PC-9 (cell line): ENCODE data around the gene KDELR1. TPM values are rescaled to one million over a fixed set of nuclear protein-coding genes. Genes with fewer than 3 reads are reported as not detected.

Experiments used
- BruUV-seq: library from RNA; stranded (reverse); fragments of 400-500 nt; replicated peaks from 2 replicates; lab custom pipeline; 2021; lab: Mats Ljungman, UMichigan
- CTCF ChIA-PET: fragments of 300-600 bp; sonication (Branson Sonifier 250); formaldehyde crosslinking; loops from one replicate; lab custom pipeline; 2022; ENCODE audit warnings: antibody characterized with exemption; lab: Charles Lee
- POLR2A ChIA-PET: fragments of 300-600 bp; sonication (Branson Sonifier 250); formaldehyde crosslinking; loops from one replicate; lab custom pipeline; 2022; ENCODE audit warnings: antibody characterized with exemption; ENCODE audit not compliant: unreplicated experiment; lab: Charles Lee
- DNase-seq, 2 experiments: peaks; one replicate each; pipeline versions ENCODE4 v3.0.0 to v3.0.0-alpha.2; 2015 to 2022; ENCODE audit warnings: mixed read lengths in 1 of 2
- H2AFZ ChIP-seq: fragments of 200-600 bp; sonication (generic); 2 replicates; pipeline ENCODE4 v1.8.1; 2017; ENCODE audit warnings: antibody characterized with exemption
- H3F3A ChIP-seq: fragments of 200-600 bp; sonication (generic); 2 replicates; pipeline ENCODE4 v1.8.1; 2017; ENCODE audit warnings: antibody characterized with exemption, mild to moderate bottlenecking, low read depth; ENCODE audit not compliant: insufficient read depth
- H3K27ac ChIP-seq: fragments of 200-600 bp; sonication (generic); 2 replicates; pipeline ENCODE4 v1.6.1; 2016; ENCODE audit warnings: mixed run types
- H3K27me3 ChIP-seq: fragments of 200-600 bp; sonication (generic); 2 replicates; pipeline ENCODE4 v1.6.1; 2016; ENCODE audit warnings: low read depth, mixed run types; ENCODE audit not compliant: insufficient read depth
- H3K36me3 ChIP-seq: fragments of 200-600 bp; sonication (generic); 2 replicates; pipeline ENCODE4 v1.6.1; 2016; ENCODE audit warnings: low read depth, mixed run types
- H3K4me1 ChIP-seq: fragments of 200-600 bp; sonication (generic); replicated peaks from 2 replicates; pipeline ENCODE4 v1.6.1; 2016; ENCODE audit warnings: mixed run types; ENCODE audit not compliant: insufficient read depth
- H3K4me2 ChIP-seq: fragments of 200-600 bp; sonication (generic); 2 replicates; pipeline ENCODE4 v1.6.1; 2017; ENCODE audit warnings: mixed run types
- H3K4me3 ChIP-seq: fragments of 200-600 bp; sonication (generic); 2 replicates; pipeline ENCODE4 v1.6.1; 2016; ENCODE audit warnings: mixed run types
- H3K79me2 ChIP-seq: fragments of 200-600 bp; sonication (generic); 2 replicates; pipeline ENCODE4 v1.6.1; 2017; ENCODE audit warnings: low read depth, mixed run types
- H3K9me2 ChIP-seq: fragments of 200-600 bp; sonication (generic); 2 replicates; pipeline ENCODE4 v1.8.1; 2017; ENCODE audit warnings: mild to moderate bottlenecking; ENCODE audit not compliant: insufficient read depth
- H3K9me3 ChIP-seq: fragments of 200-600 bp; sonication (generic); 2 replicates; pipeline ENCODE4 v1.8.1; 2016; ENCODE audit warnings: low read depth; ENCODE audit not compliant: insufficient read depth
- H4K20me1 ChIP-seq: fragments of 200-600 bp; sonication (generic); 2 replicates; pipeline ENCODE4 v1.8.1; 2017; ENCODE audit not compliant: insufficient read depth
- EZH2 ChIP-seq: fragments of 200-600 bp; sonication (generic); IDR thresholded peaks from 2 replicates; pipeline ENCODE4 v1.8.0; 2017; ENCODE audit warnings: antibody characterized with exemption, low read depth
- intact Hi-C: fragments of 100-400 bp; cut with micrococcal nuclease; formaldehyde crosslinking; loops from one replicate; pipeline ENCODE4 v1.10.0; 2022; ENCODE audit not compliant: unreplicated experiment
- total RNA-seq: library from RNA; stranded (reverse); gene quantifications from 2 replicates; pipeline ENCODE4 v1.2.3, GENCODE V29; 2021
- TF ChIP-seq, protein P1 (sequence below): fragments of 200-600 bp; sonication (generic); conservative IDR thresholded peaks from 2 replicates; pipeline ENCODE4 v1.6.1; 2017; ENCODE audit warnings: mixed run types, antibody characterized with exemption, mild to moderate bottlenecking, moderate library complexity

KDELR1 gene
- total RNA-seq, 1 experiment from 2014 or later: 261 TPM

- CTCF ChIA-PET: no interaction called here
- Histone ChIP-seq H3K9me2 (no peaks in the 10 kb centered on the region), H3K36me3 (no peaks in the 10 kb centered on the region), H3K9me3 (no peaks in the 10 kb centered on the region), H3K4me1 (peaks cover 11% of the 10 kb centered on the region), H4K20me1 (no peaks in the 10 kb centered on the region), H3K4me3 (no peak overlapping the region), H3K4me2 (no peak overlapping the region), H2AFZ (no peak overlapping the region), H3K27me3 (no peaks in the 10 kb centered on the region), H3F3A (peaks cover 25% of the 10 kb centered on the region; the same call in 1 of the 2 replicates), H3K79me2 (no peaks in the 10 kb centered on the region), H3K27ac (no peak overlapping the region)
- TF ChIP-seq EZH2: no peak
- TF ChIP-seq, protein P1, sequence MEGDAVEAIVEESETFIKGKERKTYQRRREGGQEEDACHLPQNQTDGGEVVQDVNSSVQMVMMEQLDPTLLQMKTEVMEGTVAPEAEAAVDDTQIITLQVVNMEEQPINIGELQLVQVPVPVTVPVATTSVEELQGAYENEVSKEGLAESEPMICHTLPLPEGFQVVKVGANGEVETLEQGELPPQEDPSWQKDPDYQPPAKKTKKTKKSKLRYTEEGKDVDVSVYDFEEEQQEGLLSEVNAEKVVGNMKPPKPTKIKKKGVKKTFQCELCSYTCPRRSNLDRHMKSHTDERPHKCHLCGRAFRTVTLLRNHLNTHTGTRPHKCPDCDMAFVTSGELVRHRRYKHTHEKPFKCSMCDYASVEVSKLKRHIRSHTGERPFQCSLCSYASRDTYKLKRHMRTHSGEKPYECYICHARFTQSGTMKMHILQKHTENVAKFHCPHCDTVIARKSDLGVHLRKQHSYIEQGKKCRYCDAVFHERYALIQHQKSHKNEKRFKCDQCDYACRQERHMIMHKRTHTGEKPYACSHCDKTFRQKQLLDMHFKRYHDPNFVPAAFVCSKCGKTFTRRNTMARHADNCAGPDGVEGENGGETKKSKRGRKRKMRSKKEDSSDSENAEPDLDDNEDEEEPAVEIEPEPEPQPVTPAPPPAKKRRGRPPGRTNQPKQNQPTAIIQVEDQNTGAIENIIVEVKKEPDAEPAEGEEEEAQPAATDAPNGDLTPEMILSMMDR: no peak
- DNase-seq: no peak
- intact Hi-C loops: no loop called here
- POLR2A ChIA-PET: no interaction called here
- BruUV-seq: no TSS peak
Measured at GRCh38 chr19:48338253-48338755, 53.0 kb downstream of the KDELR1 start.

DNA sequence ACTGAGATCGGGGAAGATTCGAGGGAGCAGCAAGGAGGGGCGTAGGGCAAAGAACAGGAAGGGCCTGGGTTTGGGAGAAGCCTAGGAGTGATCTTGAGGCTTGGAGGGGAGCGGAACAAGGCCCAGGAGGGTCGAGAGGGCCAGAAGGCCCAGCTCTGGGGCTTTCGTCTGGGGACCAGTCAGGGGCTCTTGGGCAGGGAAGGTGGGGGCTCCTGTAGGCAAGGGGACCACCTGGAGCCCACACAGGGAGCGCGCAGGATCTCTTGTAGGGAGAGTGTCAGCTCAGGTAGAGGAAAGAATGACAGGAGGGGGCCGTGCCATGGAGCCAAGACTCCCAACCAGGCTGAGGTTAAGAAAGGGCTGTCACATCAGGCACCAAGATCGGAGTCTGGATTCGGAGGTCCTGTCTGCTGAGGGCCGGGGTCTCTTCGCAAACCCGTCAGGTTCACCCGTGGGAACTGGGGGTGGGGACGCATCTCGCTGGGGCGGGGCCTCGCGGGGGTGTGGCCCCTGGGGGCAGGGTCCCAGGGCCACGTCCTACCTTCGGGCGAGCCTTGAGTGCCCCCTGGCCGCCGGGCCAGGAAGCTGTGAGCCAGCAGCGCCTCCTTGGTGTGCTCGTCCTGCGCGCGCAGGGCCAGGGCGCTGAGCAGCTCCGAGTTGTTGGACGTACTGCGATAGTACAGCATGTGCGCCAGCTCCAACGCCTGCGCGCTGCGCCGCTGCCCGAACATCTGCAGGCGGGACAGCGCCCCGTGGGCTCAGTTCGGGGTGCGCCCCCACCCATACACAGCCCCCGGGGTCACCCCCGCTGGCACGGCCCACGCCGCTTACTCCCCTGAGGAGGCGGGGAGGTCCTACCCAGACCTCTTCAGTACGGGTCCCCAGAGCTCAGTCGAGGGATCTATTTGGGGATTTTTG, 57.6 kb downstream of the KDELR1 start:
- BruUV-seq: no TSS peak
- intact Hi-C loops: loop anchor here (1.0 to 5.0 kb wide), 3 partner anchors 13 to 62 kb away; no protein-coding TSS in a partner anchor
- Histone ChIP-seq H4K20me1 (no peaks in the 10 kb centered on the region), H3K4me1 (peaks cover 16% of the 10 kb centered on the region), H3K27me3 (no peaks in the 10 kb centered on the region), H3K4me3 (peak overlapping the region; percentile 55), H3K27ac (peak overlapping the region; percentile 68), H3K79me2 (no peaks in the 10 kb centered on the region), H3F3A (peaks cover 40% of the 10 kb centered on the region), H3K9me3 (no peaks in the 10 kb centered on the region), H2AFZ (peak overlapping the region; percentile 83), H3K36me3 (no peaks in the 10 kb centered on the region), H3K9me2 (no peaks in the 10 kb centered on the region), H3K4me2 (peak overlapping the region; percentile 87)
- CTCF ChIA-PET: interaction anchor here (0.5 to 2.3 kb wide), 18 partner anchors 12 to 251 kb away, joined by 3 to 30 read pairs (median 11); partner anchors contain the start of genes KDELR1, SYNGR4 and TMEM143
- TF ChIP-seq, protein P1: peak; percentile 87
- TF ChIP-seq EZH2: no peak
- POLR2A ChIA-PET: interaction anchor here (0.6 to 1.1 kb wide), 5 partner anchors 12 to 61 kb away, joined by 3 to 56 read pairs (median 4); a partner anchor contains a TSS
- peak; percentile 87 to 91 for DNase-seq

GRCh38 chr19:48332662-48333466, 58.5 kb downstream of the KDELR1 start:
- BruUV-seq: no TSS peak
- H3K9me3 ChIP-seq: no peaks in the 10 kb centered on the region
- H3K4me1 ChIP-seq: peaks cover 16% of the 10 kb centered on the region
- H3F3A ChIP-seq: peaks cover 40% of the 10 kb centered on the region
- H3K4me3 ChIP-seq: peak overlapping the region; percentile 55
- no peaks in the 10 kb centered on the region for H3K27me3 ChIP-seq
- peak; percentile 93 to 100 for DNase-seq
- ChIA-PET CTCF (interaction anchor here (0.6 to 2.3 kb wide), 11 partner anchors 11 to 251 kb away, joined by 3 to 30 read pairs (median 12); partner anchors contain the start of genes KDELR1, SYNGR4 and TMEM143), POLR2A (interaction anchor here (0.6 to 1.2 kb wide), 7 partner anchors 11 to 275 kb away, joined by 3 to 25 read pairs (median 4); partner anchors contain the start of genes SYNGR4 and TMEM143)
- peak overlapping the region; percentile 68 for H3K27ac ChIP-seq
- intact Hi-C loops: loop anchor here (1.0 to 5.0 kb wide), 3 partner anchors 13 to 62 kb away; no protein-coding TSS in a partner anchor
- peak overlapping the region; percentile 23; the same call in 1 of the 2 replicates for H2AFZ ChIP-seq
- H3K79me2 ChIP-seq: no peaks in the 10 kb centered on the region
- no peaks in the 10 kb centered on the region for H3K9me2 ChIP-seq
- no peaks in the 10 kb centered on the region for H4K20me1 ChIP-seq
- peak overlapping the region; percentile 87 for H3K4me2 ChIP-seq
- H3K36me3 ChIP-seq: no peaks in the 10 kb centered on the region
- no peak for TF ChIP-seq EZH2
- TF ChIP-seq, protein P1: no peak
